HEK293 (cell line): ENCODE results near the gene HECA.

Experiments
- CTCF ChIA-PET: fragments of 350-600 bp; formaldehyde crosslinking; extraction: SDS; loops from one replicate; lab custom pipeline; 2021; ENCODE audit warnings: antibody characterized with exemption; lab: Yijun Ruan, JAX
- POLR2A ChIA-PET: fragments of 300-600 bp; formaldehyde crosslinking; extraction: SDS; loops from one replicate; lab custom pipeline; 2020; ENCODE audit warnings: antibody characterized with exemption, inconsistent platforms; lab: Yijun Ruan, JAX
- H3K27ac ChIP-seq: fragments of 200-500 bp; sonication (Bioruptor generic); 2 replicates; pipeline ENCODE4 v1.5.1; 2014; ENCODE audit warnings: low read depth, low read length, control low read depth, inconsistent platforms; ENCODE audit errors: extremely low read depth
- H3K36me3 ChIP-seq, 2 experiments: fragments of 200-500 bp in 1 of 2; sonication (Bioruptor generic) in 1 of 2; 1 replicate in 1 of 2; 2 replicates in 1 of 2; pipeline ENCODE4 v1.5.1; 2014 to 2017; ENCODE audit warnings: inconsistent platforms in 2 of 2, low read length in 2 of 2; ENCODE audit not compliant: control insufficient read depth in 2 of 2, insufficient read depth in 1 of 2
- H3K4me1 ChIP-seq: fragments of 200-500 bp; sonication (Bioruptor generic); 2 replicates; pipeline ENCODE4 v1.5.1; 2014; ENCODE audit warnings: mild to moderate bottlenecking, low read length, inconsistent platforms; ENCODE audit not compliant: control insufficient read depth, insufficient read depth
- H3K4me3 ChIP-seq: 2 replicates; pipeline ENCODE4 v1.5.1; 2011; ENCODE audit warnings: low read depth, mild to moderate bottlenecking, control low read depth, low read length, moderate library complexity
- H3K9me3 ChIP-seq: fragments of 200-500 bp; sonication (Bioruptor generic); 2 replicates; pipeline ENCODE4 v1.5.1; 2014; ENCODE audit warnings: low read depth, low read length, inconsistent platforms; ENCODE audit not compliant: control insufficient read depth, insufficient read depth
- GFI1B ChIP-seq: fragments of 450-650 bp; formaldehyde crosslinking; IDR thresholded peaks from 2 replicates; pipeline ENCODE4 v1.5.1; 2016; ENCODE audit warnings: missing biosample characterization, missing genetic modification characterization
- GLIS1 ChIP-seq: fragments of 450-650 bp; formaldehyde crosslinking; IDR thresholded peaks from 2 replicates; pipeline ENCODE4 v1.5.1; 2016; ENCODE audit warnings: missing biosample characterization, missing genetic modification characterization
- GLIS2 ChIP-seq: fragments of 450-650 bp; formaldehyde crosslinking; IDR thresholded peaks from 2 replicates; pipeline ENCODE4 v1.5.1; 2016; ENCODE audit warnings: missing biosample characterization, missing genetic modification characterization
- HOXC10 ChIP-seq: sonication (generic); formaldehyde crosslinking; IDR thresholded peaks from 2 replicates; pipeline ENCODE4 v1.8.1; 2023; ENCODE audit warnings: mild to moderate bottlenecking, missing genetic modification reagents
- OVOL3 ChIP-seq: fragments of 450-650 bp; formaldehyde crosslinking; IDR thresholded peaks from 2 replicates; pipeline ENCODE4 v1.5.1; 2016; ENCODE audit warnings: missing biosample characterization, missing genetic modification characterization
- ZBTB48 ChIP-seq: fragments of 450-650 bp; formaldehyde crosslinking; IDR thresholded peaks from 2 replicates; pipeline ENCODE4 v1.5.1; 2016; ENCODE audit warnings: missing biosample characterization, missing genetic modification characterization
- ZNF155 ChIP-seq: fragments of 450-650 bp; formaldehyde crosslinking; IDR thresholded peaks from 2 replicates; pipeline ENCODE4 v1.5.1; 2016; ENCODE audit warnings: missing biosample characterization, missing genetic modification characterization
- ZNF16 ChIP-seq: fragments of 450-650 bp; formaldehyde crosslinking; IDR thresholded peaks from 2 replicates; pipeline ENCODE4 v1.5.1; 2016; ENCODE audit warnings: low read depth, missing biosample characterization, missing genetic modification characterization
- ZNF174 ChIP-seq: fragments of 450-650 bp; formaldehyde crosslinking; IDR thresholded peaks from 2 replicates; pipeline ENCODE4 v1.5.0; 2017; ENCODE audit warnings: missing biosample characterization, mild to moderate bottlenecking, missing genetic modification characterization
- ZNF501 ChIP-seq: fragments of 450-650 bp; formaldehyde crosslinking; IDR thresholded peaks from 2 replicates; pipeline ENCODE4 v1.5.1; 2016; ENCODE audit warnings: missing biosample characterization, missing genetic modification characterization
- ZNF544 ChIP-seq: fragments of 450-650 bp; formaldehyde crosslinking; IDR thresholded peaks from 2 replicates; pipeline ENCODE4 v1.5.0; 2017; ENCODE audit warnings: missing biosample characterization, missing genetic modification characterization
- ZNF561 ChIP-seq: fragments of 450-650 bp; IDR thresholded peaks from 2 replicates; pipeline ENCODE4 v1.5.1; 2018; ENCODE audit warnings: missing biosample characterization, missing genetic modification characterization, borderline replicate concordance
- ZNF658 ChIP-seq: fragments of 450-650 bp; formaldehyde crosslinking; IDR thresholded peaks from 2 replicates; pipeline ENCODE4; 2016; ENCODE audit warnings: missing biosample characterization, missing genetic modification characterization
- ZNF777 ChIP-seq: fragments of 450-650 bp; formaldehyde crosslinking; IDR thresholded peaks from 2 replicates; pipeline ENCODE4 v1.5.1; 2017; ENCODE audit warnings: missing biosample characterization, missing genetic modification characterization, borderline replicate concordance
- TF ChIP-seq, protein P1 (sequence below): fragments of 450-650 bp; formaldehyde crosslinking; IDR thresholded peaks from 2 replicates; pipeline ENCODE4 v1.5.1; 2017; ENCODE audit warnings: missing biosample characterization, missing genetic modification characterization
- TF ChIP-seq, protein P2 (sequence below): sonication (generic); formaldehyde crosslinking; IDR thresholded peaks from 2 replicates; pipeline ENCODE4 v1.8.1; 2022; ENCODE audit warnings: mild to moderate bottlenecking, moderate library complexity, missing genetic modification reagents
- TF ChIP-seq, protein P3 (sequence below): fragments of 450-650 bp; formaldehyde crosslinking; IDR thresholded peaks from 2 replicates; pipeline ENCODE4 v1.5.1; 2016; ENCODE audit warnings: missing biosample characterization, missing genetic modification characterization
- TF ChIP-seq, protein P4 (sequence below): fragments of 450-650 bp; formaldehyde crosslinking; IDR thresholded peaks from 2 replicates; pipeline ENCODE4 v1.5.1; 2016; ENCODE audit warnings: missing biosample characterization, missing genetic modification characterization
- TF ChIP-seq, protein P5 (sequence below): fragments of 450-650 bp; formaldehyde crosslinking; optimal IDR thresholded peaks from 2 replicates; pipeline ENCODE3; 2016; ENCODE audit warnings: missing biosample characterization, mild to moderate bottlenecking, missing genetic modification characterization

The HECA gene

DNA sequence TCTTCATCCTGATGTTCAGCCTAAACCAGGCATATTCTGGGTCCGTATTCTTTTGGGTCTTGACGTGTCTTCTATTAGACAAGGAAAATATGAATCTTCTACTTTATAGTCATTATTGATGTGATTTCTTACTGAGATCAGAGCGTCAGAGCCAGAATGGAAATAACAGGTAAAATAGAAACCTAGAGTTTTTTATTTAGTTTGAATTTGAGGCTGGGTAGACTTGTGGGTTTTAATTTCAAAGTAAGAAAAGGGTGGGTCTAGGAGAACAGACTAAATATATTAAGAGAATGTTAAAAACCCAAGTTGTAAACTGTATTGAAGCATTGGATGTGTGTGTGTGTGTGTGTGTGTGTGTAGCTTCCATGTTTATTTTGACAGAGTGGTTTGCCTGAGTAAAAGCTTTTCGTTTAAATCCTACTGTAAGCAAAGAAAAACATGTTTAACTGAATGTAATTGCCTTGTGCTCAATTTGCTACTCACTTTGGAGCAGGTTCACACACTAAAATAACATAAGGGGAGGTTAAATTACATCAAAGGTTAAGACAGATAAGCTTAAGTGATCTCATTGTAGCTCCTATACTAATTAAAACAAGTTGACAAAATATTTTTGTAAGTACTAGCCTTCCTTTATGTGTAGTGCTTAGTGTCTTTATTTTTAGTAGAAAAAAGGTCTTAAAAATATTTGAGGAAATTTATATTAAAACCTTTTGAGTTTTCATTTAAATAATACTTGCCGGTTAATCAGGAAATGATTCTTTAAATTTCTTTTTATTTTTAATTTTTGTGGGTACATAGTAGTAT lies 17.4 kb downstream of the HECA start (continued):
- TF ChIP-seq GLIS2 (tag by site-specific recombination) (no peak), OVOL3 (tag by site-specific recombination) (peak; percentile 99), ZNF501 (no peak; the same call in 1 of the 2 replicates), ZNF561 (tag by site-specific recombination) (peak; percentile 95), ZNF174 (tag by site-specific recombination) (no peak), GLIS1 (peak; percentile 48; the same call in 1 of the 2 replicates), ZNF155 (no peak), ZBTB48 (tag by site-specific recombination) (no peak), ZNF777 (no peak)
- TF ChIP-seq, protein P1, sequence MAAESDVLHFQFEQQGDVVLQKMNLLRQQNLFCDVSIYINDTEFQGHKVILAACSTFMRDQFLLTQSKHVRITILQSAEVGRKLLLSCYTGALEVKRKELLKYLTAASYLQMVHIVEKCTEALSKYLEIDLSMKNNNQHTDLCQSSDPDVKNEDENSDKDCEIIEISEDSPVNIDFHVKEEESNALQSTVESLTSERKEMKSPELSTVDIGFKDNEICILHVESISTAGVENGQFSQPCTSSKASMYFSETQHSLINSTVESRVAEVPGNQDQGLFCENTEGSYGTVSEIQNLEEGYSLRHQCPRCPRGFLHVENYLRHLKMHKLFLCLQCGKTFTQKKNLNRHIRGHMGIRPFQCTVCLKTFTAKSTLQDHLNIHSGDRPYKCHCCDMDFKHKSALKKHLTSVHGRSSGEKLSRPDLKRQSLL = no peak
- TF ChIP-seq, protein P2, sequence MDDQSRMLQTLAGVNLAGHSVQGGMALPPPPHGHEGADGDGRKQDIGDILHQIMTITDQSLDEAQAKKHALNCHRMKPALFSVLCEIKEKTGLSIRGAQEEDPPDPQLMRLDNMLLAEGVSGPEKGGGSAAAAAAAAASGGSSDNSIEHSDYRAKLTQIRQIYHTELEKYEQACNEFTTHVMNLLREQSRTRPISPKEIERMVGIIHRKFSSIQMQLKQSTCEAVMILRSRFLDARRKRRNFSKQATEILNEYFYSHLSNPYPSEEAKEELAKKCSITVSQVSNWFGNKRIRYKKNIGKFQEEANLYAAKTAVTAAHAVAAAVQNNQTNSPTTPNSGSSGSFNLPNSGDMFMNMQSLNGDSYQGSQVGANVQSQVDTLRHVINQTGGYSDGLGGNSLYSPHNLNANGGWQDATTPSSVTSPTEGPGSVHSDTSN (CRISPR knock-in tag) = no peak
- TF ChIP-seq, protein P3, sequence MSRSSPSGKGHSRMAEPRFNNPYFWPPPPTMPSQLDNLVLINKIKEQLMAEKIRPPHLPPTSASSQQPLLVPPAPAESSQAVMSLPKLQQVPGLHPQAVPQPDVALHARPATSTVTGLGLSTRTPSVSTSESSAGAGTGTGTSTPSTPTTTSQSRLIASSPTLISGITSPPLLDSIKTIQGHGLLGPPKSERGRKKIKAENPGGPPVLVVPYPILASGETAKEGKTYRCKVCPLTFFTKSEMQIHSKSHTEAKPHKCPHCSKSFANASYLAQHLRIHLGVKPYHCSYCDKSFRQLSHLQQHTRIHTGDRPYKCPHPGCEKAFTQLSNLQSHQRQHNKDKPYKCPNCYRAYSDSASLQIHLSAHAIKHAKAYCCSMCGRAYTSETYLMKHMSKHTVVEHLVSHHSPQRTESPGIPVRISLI = peak; percentile 75

DNA sequence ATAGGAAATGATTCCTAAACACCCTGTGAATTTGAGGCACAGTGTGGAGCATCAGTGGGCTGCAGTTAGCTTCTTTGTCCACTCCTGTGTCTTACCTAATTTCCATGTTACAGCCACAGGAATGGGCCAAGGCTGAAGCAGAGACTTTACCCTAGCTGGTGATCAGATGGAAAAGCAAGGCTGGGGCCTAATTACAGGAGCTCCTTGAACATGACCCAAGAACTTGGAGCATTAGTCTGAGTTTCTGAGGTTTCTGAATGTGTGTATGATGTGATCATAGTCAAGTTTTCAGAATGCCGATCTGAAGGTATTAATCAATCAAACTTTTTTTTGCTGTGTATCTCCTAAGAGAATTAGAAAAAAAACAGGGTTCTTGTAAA lies 18.0 kb downstream of the HECA start:
- TF ChIP-seq ZNF658 (tag by site-specific recombination) = no peak
- TF ChIP-seq, protein P4, sequence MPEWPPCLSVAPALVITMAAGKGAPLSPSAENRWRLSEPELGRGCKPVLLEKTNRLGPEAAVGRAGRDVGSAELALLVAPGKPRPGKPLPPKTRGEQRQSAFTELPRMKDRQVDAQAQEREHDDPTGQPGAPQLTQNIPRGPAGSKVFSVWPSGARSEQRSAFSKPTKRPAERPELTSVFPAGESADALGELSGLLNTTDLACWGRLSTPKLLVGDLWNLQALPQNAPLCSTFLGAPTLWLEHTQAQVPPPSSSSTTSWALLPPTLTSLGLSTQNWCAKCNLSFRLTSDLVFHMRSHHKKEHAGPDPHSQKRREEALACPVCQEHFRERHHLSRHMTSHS (tag by site-specific recombination) = no peak
- TF ChIP-seq ZNF16 (tag by site-specific recombination) = no peak
- TF ChIP-seq, protein P5, sequence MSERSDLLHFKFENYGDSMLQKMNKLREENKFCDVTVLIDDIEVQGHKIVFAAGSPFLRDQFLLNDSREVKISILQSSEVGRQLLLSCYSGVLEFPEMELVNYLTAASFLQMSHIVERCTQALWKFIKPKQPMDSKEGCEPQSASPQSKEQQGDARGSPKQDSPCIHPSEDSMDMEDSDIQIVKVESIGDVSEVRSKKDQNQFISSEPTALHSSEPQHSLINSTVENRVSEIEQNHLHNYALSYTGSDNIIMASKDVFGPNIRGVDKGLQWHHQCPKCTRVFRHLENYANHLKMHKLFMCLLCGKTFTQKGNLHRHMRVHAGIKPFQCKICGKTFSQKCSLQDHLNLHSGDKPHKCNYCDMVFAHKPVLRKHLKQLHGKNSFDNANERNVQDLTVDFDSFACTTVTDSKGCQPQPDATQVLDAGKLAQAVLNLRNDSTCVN (tag by site-specific recombination) = no peak
- TF ChIP-seq GFI1B (tag by site-specific recombination) = no peak
- no peak for TF ChIP-seq ZNF544 (tag by site-specific recombination)
- TF ChIP-seq HOXC10 (CRISPR knock-in tag) = no peak
- peak overlapping the region; percentile 58 for H3K27ac ChIP-seq
- H3K4me1 ChIP-seq = peaks cover 43% of the 10 kb centered on the region
- no peaks in the 10 kb centered on the region for H3K9me3 ChIP-seq
- no peak overlapping the region for H3K4me3 ChIP-seq
- POLR2A ChIA-PET = interaction anchor here (0.7 to 1.2 kb wide), 2 partner anchors 10 to 653 kb away, joined by 3 to 4 read pairs; partner anchors contain the start of gene NHSL1
- CTCF ChIA-PET = interaction anchor here (0.9 kb wide), 1 partner anchor 212 kb away, joined by 3 read pairs; no protein-coding TSS in a partner anchor
- H3K36me3 ChIP-seq = peaks cover 4 to 7% of the 10 kb centered on the region in 2 experiments; a peak in 2 of 3 replicates
